ENCODE results near the gene PTPRM. TPM values are rescaled to one million over a fixed set of nuclear protein-coding genes. Genes with fewer than 3 reads are reported as not detected.

Gene PTPRM
- total and polyA plus RNA-seq, 2 donors (not counting 3 experiments of a cell fraction or from before 2014, with no cell fraction given), result 37.4 to 43.7 TPM

- H3K9ac ChIP-seq (replicated peaks; ENCODE audit: extremely low read depth, insufficient read depth, low read length), result no peak overlapping the region
- H2AFZ ChIP-seq (ENCODE audit: low read depth, low read length), result no peak overlapping the region
- H3K27ac ChIP-seq (ENCODE audit: insufficient read depth, low read depth, low read length), result no peak overlapping the region
- no peaks in the 10 kb centered on the region for H4K20me1 ChIP-seq (replicated peaks; ENCODE audit: control insufficient read depth, extremely low read depth, insufficient read depth, low read length)
- no peaks in the 10 kb centered on the region for H3K4me1 ChIP-seq (ENCODE audit: control insufficient read depth, extremely low read depth, insufficient read depth, low read length)
- intact Hi-C loops (cut with micrococcal nuclease) (no loop called here), dilution Hi-C loops (cut with MboI; ENCODE audit: extremely low pct_ligation_motif_present, low sequenced_read_pairs) (no loop called here)
- no peaks in the 10 kb centered on the region for H3K79me2 ChIP-seq (ENCODE audit: control insufficient read depth, insufficient read depth, low read length)
- no peak for TF ChIP-seq JUN (IDR thresholded peaks at IDR 0.05; ENCODE audit: borderline replicate concordance, insufficient read depth, insufficient read length, low read depth)
- TF ChIP-seq FOS (IDR thresholded peaks at IDR 0.05; ENCODE audit: borderline replicate concordance, insufficient read depth, low read length), result no peak
- TF ChIP-seq MAX (IDR thresholded peaks at IDR 0.05; ENCODE audit: insufficient read depth, insufficient read length), result no peak
- TF ChIP-seq GATA2 (IDR thresholded peaks at IDR 0.05; ENCODE audit: insufficient read depth, insufficient read length, low read depth, low read length), result no peak
- TF ChIP-seq MYC (IDR thresholded peaks at IDR 0.05; ENCODE audit: low read depth, low read length), result no peak
- BruUV-seq (replicated peaks), result no TSS peak
- H3K9me1 ChIP-seq (replicated peaks; ENCODE audit: control insufficient read depth, extremely low read depth, insufficient read depth, low read length), result no peaks in the 10 kb centered on the region
- H3K36me3 ChIP-seq (ENCODE audit: control insufficient read depth in 2 of 2, extremely low read depth in 1 of 2, insufficient read depth in 2 of 2, low read length in 2 of 2), result no peaks in the 10 kb centered on the region
- POLR2A ChIA-PET, result no interaction called here
- no peak for FAIRE-seq
- DNase-seq (ENCODE audit: low read depth, low spot score), result no peak
- no peaks in the 10 kb centered on the region for H3K9me3 ChIP-seq (replicated peaks; ENCODE audit: control insufficient read depth, insufficient read depth, low read length)
- no peaks in the 10 kb centered on the region for H3K27me3 ChIP-seq (ENCODE audit: control insufficient read depth in 2 of 2, insufficient read depth in 2 of 2, low read length in 2 of 2)
- no peak overlapping the region for H3K4me3 ChIP-seq (replicated peaks in 1 of 3; ENCODE audit: insufficient read depth in 1 of 3, low read depth in 1 of 3, low read length in 3 of 3)
- CTCF ChIA-PET, result interaction anchor here (0.6 kb wide), 1 partner anchor 48 kb away, joined by 3 read pairs; no protein-coding TSS in a partner anchor
- H3K4me2 ChIP-seq (ENCODE audit: insufficient read depth, low read length), result no peak overlapping the region
These were observed 372.4 kb downstream of the PTPRM start for GRCh38 chr18:7939521-7939920.

DNA sequence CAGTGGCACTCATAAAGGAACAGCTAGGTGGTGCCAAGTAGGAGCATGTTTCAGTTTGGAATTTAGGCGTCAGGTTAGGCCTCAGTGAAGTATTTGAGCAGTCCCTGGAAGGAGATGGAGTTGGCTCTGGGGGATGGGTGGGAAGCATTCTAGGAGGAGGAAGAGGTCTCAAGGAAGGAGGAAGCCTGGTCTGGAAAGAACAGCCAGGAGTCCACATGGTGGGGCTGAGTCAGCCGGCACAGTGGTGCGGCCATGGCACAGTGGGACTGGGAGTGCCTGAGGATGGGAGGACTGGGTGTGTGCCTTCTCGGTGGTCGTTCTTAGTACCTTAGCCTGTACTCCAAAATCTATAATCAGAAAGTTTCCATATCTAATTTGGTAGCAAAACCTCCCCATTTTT lies 373.3 kb downstream of the PTPRM start:
- Histone ChIP-seq H3K79me2 (ENCODE audit: control insufficient read depth, insufficient read depth, low read length) (no peaks in the 10 kb centered on the region), H3K9me1 (replicated peaks; ENCODE audit: control insufficient read depth, extremely low read depth, insufficient read depth, low read length) (no peaks in the 10 kb centered on the region), H3K36me3 (ENCODE audit: control insufficient read depth in 2 of 2, extremely low read depth in 1 of 2, insufficient read depth in 2 of 2, low read length in 2 of 2) (no peaks in the 10 kb centered on the region), H3K9ac (replicated peaks; ENCODE audit: extremely low read depth, insufficient read depth, low read length) (no peak overlapping the region), H3K4me1 (ENCODE audit: control insufficient read depth, extremely low read depth, insufficient read depth, low read length) (no peaks in the 10 kb centered on the region), H3K4me3 (replicated peaks in 1 of 3; ENCODE audit: insufficient read depth in 1 of 3, low read depth in 1 of 3, low read length in 3 of 3) (no peak overlapping the region), H3K4me2 (ENCODE audit: insufficient read depth, low read length) (no peak overlapping the region), H3K27ac (ENCODE audit: insufficient read depth, low read depth, low read length) (no peak overlapping the region), H4K20me1 (replicated peaks; ENCODE audit: control insufficient read depth, extremely low read depth, insufficient read depth, low read length) (no peaks in the 10 kb centered on the region), H3K9me3 (replicated peaks; ENCODE audit: control insufficient read depth, insufficient read depth, low read length) (no peaks in the 10 kb centered on the region), H2AFZ (ENCODE audit: low read depth, low read length) (no peak overlapping the region), H3K27me3 (ENCODE audit: control insufficient read depth in 2 of 2, insufficient read depth in 2 of 2, low read length in 2 of 2) (no peaks in the 10 kb centered on the region)
- dilution Hi-C loops (cut with MboI; ENCODE audit: extremely low pct_ligation_motif_present, low sequenced_read_pairs) (no loop called here), intact Hi-C loops (cut with micrococcal nuclease) (no loop called here)
- no peak for DNase-seq (ENCODE audit: low read depth, low spot score)
- no peak for TF ChIP-seq POLR2AphosphoS5 (IDR thresholded peaks at IDR 0.05; ENCODE audit: insufficient read depth, low read depth, low read length)
- TF ChIP-seq FOS (IDR thresholded peaks at IDR 0.05; ENCODE audit: borderline replicate concordance, insufficient read depth, low read length), result no peak
- no peak for TF ChIP-seq EZH2 (IDR thresholded peaks at IDR 0.05; ENCODE audit: borderline replicate concordance, low read depth, low read length, severe bottlenecking)
- TF ChIP-seq, protein P1, sequence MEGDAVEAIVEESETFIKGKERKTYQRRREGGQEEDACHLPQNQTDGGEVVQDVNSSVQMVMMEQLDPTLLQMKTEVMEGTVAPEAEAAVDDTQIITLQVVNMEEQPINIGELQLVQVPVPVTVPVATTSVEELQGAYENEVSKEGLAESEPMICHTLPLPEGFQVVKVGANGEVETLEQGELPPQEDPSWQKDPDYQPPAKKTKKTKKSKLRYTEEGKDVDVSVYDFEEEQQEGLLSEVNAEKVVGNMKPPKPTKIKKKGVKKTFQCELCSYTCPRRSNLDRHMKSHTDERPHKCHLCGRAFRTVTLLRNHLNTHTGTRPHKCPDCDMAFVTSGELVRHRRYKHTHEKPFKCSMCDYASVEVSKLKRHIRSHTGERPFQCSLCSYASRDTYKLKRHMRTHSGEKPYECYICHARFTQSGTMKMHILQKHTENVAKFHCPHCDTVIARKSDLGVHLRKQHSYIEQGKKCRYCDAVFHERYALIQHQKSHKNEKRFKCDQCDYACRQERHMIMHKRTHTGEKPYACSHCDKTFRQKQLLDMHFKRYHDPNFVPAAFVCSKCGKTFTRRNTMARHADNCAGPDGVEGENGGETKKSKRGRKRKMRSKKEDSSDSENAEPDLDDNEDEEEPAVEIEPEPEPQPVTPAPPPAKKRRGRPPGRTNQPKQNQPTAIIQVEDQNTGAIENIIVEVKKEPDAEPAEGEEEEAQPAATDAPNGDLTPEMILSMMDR (IDR thresholded peaks at IDR 0.05; ENCODE audit: extremely low read depth in 1 of 2, insufficient read depth in 1 of 2, low read depth in 1 of 2, low read length in 2 of 2), result no peak
- TF ChIP-seq POLR2A (IDR thresholded peaks at IDR 0.05; ENCODE audit: low read depth, low read length), result no peak
- TF ChIP-seq JUN (IDR thresholded peaks at IDR 0.05; ENCODE audit: borderline replicate concordance, insufficient read depth, insufficient read length, low read depth), result no peak
- FAIRE-seq, result no peak
- BruUV-seq (replicated peaks), result no TSS peak
- ChIA-PET POLR2A (no interaction called here), CTCF (interaction anchor here (1.0 kb wide), 1 partner anchor 15 kb away, joined by 3 read pairs; no protein-coding TSS in a partner anchor)

Data from endothelial cell of umbilical vein (primary cell).